Inflammatory macrophage treated with lipopolysaccharide for 1 hour (primary cell): ENCODE results near the gene AGAP1.

ENCODE experiments used
- DNase-seq, 2 donors: peaks; one replicate each; pipeline ENCODE4 v3.0.0-alpha.2; 2020 to 2022

AGAP1 gene

GRCh38 chr2:235573331-235574221 lies 79.7 kb downstream of the AGAP1 start:
- no peak for DNase-seq

GRCh38 chr2:235575431-235575830 lies 81.6 kb downstream of the AGAP1 start:
- DNase-seq = no peak

DNA sequence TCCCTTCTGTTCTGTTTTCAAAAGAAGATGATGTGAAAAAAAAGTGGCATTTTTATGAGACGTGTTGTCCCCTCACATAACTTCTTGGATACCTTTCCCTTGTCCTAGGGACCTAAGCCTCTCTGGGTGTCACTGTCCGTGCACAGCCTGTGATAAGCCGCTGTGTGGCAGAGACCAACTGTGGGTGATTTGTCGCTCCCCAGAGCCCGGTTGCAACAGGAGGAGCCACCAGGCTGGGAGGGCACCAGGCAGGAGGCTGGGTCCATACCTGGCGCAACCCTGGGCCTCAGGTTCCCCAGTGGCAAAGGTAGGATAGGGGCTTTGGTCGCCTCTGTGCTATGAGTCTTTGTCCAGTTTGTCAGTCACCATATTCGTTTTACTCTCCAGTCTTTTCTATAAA lies 82.1 kb downstream of the AGAP1 start:
- DNase-seq = no peak

DNA sequence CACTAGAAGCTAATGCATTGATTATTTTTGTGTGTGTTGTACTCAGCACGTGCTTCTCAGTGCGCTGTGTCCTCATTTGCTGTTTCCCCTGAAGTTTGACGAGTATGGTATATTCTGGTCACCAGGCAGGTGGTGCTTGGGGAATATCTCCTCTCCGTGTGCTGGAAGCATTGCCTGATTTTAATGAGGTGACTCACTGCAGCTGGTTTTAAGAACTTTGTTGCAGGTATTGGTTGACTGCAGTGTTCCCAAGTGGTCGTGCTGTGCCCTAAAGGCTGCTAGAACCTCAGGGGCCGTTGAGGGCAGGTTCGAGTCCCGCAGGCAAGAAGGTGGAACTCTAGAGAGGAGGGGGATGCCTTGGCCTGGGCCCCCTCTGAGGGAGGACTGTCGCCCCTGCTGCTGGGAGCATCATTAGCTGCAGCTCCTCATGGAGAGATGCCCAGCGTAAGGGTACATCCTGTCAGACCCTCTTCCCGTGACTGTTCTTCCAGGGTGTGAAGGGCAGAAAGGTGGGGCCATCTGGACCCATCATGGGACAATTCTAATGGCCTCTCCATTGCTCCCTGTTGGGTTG lies 82.6 kb downstream of the AGAP1 start:
- DNase-seq = no peak

GRCh38 chr2:235577404-235578330 lies 83.8 kb downstream of the AGAP1 start:
- DNase-seq = no peak

GRCh38 chr2:235579128-235579527 lies 85.3 kb downstream of the AGAP1 start:
- DNase-seq = no peak

- no peak for DNase-seq
Observed at GRCh38 chr2:235580426-235581157, 86.7 kb downstream of the AGAP1 start.

- no peak for DNase-seq
Observed at GRCh38 chr2:235582081-235582686, 88.3 kb downstream of the AGAP1 start.

DNA sequence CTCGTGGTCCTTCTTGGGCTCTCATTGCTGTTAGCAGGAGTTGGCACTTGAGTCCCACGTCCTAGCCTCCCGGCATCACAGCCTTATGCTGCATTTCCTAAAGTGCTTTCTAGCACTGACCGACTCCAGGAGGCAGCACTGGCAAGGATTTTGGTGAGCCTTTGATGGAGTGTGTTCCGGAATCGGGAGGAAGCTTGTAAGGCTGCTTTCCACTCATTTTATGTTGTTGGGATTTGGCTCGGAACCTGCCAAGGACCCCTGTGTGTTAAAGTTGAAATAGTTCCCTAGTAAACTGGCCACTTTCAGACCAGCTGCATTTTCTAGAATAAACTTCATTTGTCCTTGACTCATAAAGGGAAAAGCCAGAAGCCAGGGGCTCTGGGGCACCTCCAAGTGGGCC lies 88.9 kb downstream of the AGAP1 start:
- no peak for DNase-seq

GRCh38 chr2:235583144-235583543 lies 89.3 kb downstream of the AGAP1 start:
- no peak for DNase-seq

GRCh38 chr2:235583925-235584637 lies 90.2 kb downstream of the AGAP1 start:
- DNase-seq = no peak

DNA sequence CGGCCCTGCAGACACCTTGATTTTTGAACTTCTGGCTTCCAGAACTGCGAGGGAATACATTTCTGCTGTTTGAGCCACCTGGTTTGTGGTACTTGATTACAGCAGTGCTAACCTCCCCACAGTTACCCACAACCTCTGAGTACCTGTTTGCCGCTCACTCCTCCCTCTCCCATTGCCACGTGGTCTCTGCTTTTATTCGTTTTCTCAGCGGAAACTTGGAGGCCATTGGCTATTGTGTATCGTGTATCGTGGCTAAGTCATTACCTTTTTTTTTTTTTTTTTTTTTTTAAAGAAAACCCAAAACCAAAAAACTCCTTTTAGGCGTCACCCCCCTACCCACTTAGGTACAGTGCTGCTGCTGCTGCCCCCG lies 90.8 kb downstream of the AGAP1 start:
- DNase-seq = no peak

GRCh38 chr2:235587202-235587601 lies 93.4 kb downstream of the AGAP1 start:
- no peak for DNase-seq

DNA sequence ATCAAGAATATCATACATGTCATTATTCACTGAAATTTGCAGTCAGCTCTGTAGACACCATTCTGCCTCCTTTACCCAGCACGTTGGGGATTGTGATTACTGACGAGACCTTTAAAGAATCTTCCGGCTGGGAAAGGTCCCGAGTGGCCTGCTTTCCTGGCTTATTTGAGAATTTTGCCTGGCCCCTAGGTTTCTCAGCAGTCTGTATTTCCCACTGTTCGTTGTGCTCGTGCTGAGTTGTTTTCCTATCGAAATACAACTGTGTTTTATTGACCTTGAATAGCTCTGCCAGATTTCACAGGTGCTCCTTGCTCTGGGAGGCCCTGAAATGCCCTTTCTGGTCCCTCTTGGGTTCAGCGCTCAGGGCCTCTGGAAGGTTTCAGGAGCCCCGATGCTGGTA lies 94.9 kb downstream of the AGAP1 start:
- no peak for DNase-seq

DNA sequence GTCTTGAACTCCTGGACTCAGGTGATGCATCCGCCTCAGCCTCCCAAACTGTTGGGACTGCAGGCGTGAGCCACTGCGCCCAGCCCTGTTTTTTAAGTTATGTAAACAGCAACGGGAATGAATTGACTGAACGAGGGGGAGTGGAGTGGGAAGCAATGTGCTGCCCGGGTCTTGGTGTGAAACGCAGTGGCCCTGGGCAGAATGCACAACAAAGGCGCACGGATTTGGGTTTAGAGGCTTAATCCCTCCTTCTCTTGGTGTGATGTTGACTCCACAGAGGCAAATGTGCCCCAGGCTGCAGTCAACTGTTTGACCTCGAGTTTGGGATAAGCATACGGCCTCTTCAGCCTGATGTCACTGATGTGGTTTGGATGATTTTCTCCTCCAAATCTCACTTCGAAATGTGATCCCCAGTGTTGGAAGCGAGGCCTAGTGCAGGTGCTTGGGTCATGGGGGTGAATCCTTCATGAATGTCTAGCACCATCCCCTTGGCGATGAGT lies 97.4 kb downstream of the AGAP1 start:
- no peak for DNase-seq

- no peak for DNase-seq
Observed at GRCh38 chr2:235591921-235592320, 98.1 kb downstream of the AGAP1 start.

DNA sequence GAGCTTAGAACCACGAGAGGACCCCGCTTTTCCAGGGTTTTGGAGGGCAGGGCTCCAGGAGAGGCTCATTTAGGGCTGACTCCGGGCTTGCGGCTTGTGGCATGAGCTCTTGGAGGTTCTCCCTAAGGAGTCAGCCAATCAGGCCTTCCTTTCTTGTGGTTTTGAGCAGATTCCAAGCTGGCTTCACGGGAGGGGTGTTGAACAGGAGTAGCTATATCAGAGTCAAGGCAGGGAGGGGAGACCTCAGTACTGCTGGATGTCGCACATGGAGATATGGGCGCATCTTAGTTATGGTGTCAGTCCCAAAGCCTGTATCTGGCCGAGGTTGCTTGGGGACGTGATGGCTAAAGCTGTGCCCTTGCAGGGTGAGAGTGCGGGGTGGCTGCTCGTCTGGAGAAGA lies 98.6 kb downstream of the AGAP1 start:
- DNase-seq = no peak

GRCh38 chr2:235592836-235593235 lies 99.0 kb downstream of the AGAP1 start:
- no peak for DNase-seq

- DNase-seq = peak; percentile 29 to 42
Observed at GRCh38 chr2:235594041-235594440, 100.2 kb downstream of the AGAP1 start.

DNA sequence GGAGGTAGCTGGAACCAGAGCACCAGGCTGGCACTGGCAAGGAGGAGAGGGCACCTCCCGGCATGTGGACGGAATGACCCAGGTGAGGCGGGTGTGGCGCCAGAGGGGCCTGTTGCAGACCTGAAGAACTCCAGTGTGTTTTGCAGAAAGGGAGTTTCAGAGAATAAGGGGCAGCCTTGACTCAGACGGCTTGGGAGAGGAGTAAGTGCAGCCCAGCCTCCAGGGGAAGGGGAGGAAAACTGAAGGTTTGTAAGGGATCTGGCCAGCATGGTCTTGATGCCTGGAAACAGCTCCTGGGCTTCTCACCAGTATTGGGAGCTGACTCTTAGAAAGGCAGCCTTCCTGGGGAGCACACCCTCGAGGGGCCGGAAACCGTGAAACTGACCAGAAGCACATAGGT lies 101.1 kb downstream of the AGAP1 start:
- no peak for DNase-seq

GRCh38 chr2:235595422-235596010 lies 101.7 kb downstream of the AGAP1 start:
- peak; percentile 23 to 69 for DNase-seq
